Upper lobe of left lung (tissue), 6 donors: Measurements from ENCODE around the gene SNX18. TPM values are rescaled to one million over a fixed set of nuclear protein-coding genes. Genes with fewer than 3 reads are reported as not detected.

Experiments used
- ATAC-seq, 2 donors: fragments of 200-7000 bp; cut with Tn5 transposase; one replicate each; pipeline ENCODE4 v1.9.1; 2022; ENCODE audit warnings: mild to moderate bottlenecking in 2 of 2, moderate library complexity in 2 of 2; ENCODE audit not compliant: low FRiP score in 2 of 2
- DNase-seq, 2 donors: peaks; one replicate each; pipeline ENCODE4 v3.0.0-alpha.2; 2019 to 2020
- H3K27ac ChIP-seq, 4 donors: fragments of 200-600 bp; sonication (generic); one replicate each; pipeline ENCODE4 v1.5.1; 2016 to 2019
- H3K27me3 ChIP-seq, 4 donors: fragments of 200-600 bp; sonication (generic); one replicate each; pipeline ENCODE4 v1.5.1; 2017 to 2019
- H3K36me3 ChIP-seq, 4 donors: fragments of 200-600 bp; sonication (generic); one replicate each; pipeline ENCODE4 v1.5.1; 2016 to 2019
- H3K4me1 ChIP-seq, 4 donors: fragments of 200-600 bp; sonication (generic); one replicate each; pipeline ENCODE4 v1.5.1; 2018 to 2019
- H3K4me3 ChIP-seq, 4 donors: fragments of 200-600 bp; sonication (generic); one replicate each; pipeline ENCODE4 v1.5.1; 2017 to 2019; ENCODE audit warnings: mild to moderate bottlenecking in 2 of 4, moderate library complexity in 1 of 4
- H3K9me3 ChIP-seq, 4 donors: fragments of 200-600 bp; sonication (generic); one replicate each; pipeline ENCODE4 v1.5.1; 2018 to 2019
- CTCF ChIP-seq, 6 experiments: fragments of 450-650 bp in 4 of 6; fragments of 200-600 bp in 2 of 6; sonication (generic) in 2 of 6; IDR thresholded peaks; one replicate each; pipeline ENCODE4 v1.5.1; 2016 to 2019; ENCODE audit warnings: antibody characterized with exemption in 6 of 6
- EP300 ChIP-seq, 4 donors: sonication (generic); formaldehyde crosslinking; IDR thresholded peaks; one replicate each; pipeline ENCODE4 v1.5.1; 2017; ENCODE audit warnings: antibody characterized with exemption in 4 of 4, control low read depth in 2 of 4
- POLR2A ChIP-seq, 4 donors: fragments of 450-650 bp; IDR thresholded peaks; one replicate each; pipeline ENCODE4 v1.5.1; 2016 to 2017; ENCODE audit warnings: antibody characterized with exemption in 4 of 4, mild to moderate bottlenecking in 2 of 4
- POLR2AphosphoS5 ChIP-seq, 2 donors: sonication (generic); formaldehyde crosslinking; IDR thresholded peaks; one replicate each; pipeline ENCODE4 v1.5.1; 2017; ENCODE audit warnings: antibody characterized with exemption in 2 of 2
- WGBS, 2 donors: methylation state at CpG; one replicate each; pipeline ENCODE4 v1.1.5; 2017 to 2018; 5-methylcytosine and 5-hydroxymethylcytosine counted together
- total RNA-seq, 6 donors: library from RNA; depleted of rRNA in 4 of 6; stranded (reverse); fragments of >200 nt in 4 of 6; gene quantifications; one replicate each; pipeline versions ENCODE4 v1.1.0 to v1.2.1, GENCODE V29; 2016 to 2021
- donor health status: DM: no; HTN: no; CAD: no; lungs with moderate emphysema.
- donor health status: DM: no; HTN: yes; CAD: no; lungs with severe emphysema.

Gene SNX18
- total RNA-seq, 6 donors from 2014 or later, result 22.4 to 50.2 (median 43.3) TPM

GRCh38 chr5:54551292-54551691 is 33.7 kb downstream of the SNX18 start:
- TF ChIP-seq CTCF (IDR thresholded peaks at IDR 0.05) (no peak), POLR2AphosphoS5 (IDR thresholded peaks at IDR 0.05) (no peak), POLR2A (IDR thresholded peaks at IDR 0.05) (no peak), EP300 (IDR thresholded peaks at IDR 0.05) (no peak)
- Histone ChIP-seq H3K4me3 (no peak overlapping the region), H3K27me3 (no peaks in the 10 kb centered on the region), H3K36me3 (peaks cover 0 to 12% (median 0%) of the 10 kb centered on the region in 4 donors), H3K27ac (no peak overlapping the region), H3K9me3 (no peaks in the 10 kb centered on the region), H3K4me1 (peaks cover 7 to 11% (median 9%) of the 10 kb centered on the region in 4 donors)
- ATAC-seq (no peak), DNase-seq (no peak)
- WGBS, 2 donors, result 69 to 77% methylated on average over 8 of the region's 8 CpGs

- ATAC-seq (no peak), DNase-seq (no peak)
- TF ChIP-seq POLR2A (IDR thresholded peaks at IDR 0.05) (no peak), EP300 (IDR thresholded peaks at IDR 0.05) (no peak), POLR2AphosphoS5 (IDR thresholded peaks at IDR 0.05) (no peak), CTCF (IDR thresholded peaks at IDR 0.05) (no peak)
- Histone ChIP-seq H3K27me3 (no peaks in the 10 kb centered on the region), H3K27ac (no peak overlapping the region), H3K9me3 (no peaks in the 10 kb centered on the region), H3K4me1 (peaks cover 7 to 11% (median 9%) of the 10 kb centered on the region in 4 donors), H3K4me3 (no peak overlapping the region), H3K36me3 (peaks cover 0 to 12% (median 0%) of the 10 kb centered on the region in 4 donors)
- 96% methylated on average over 11 of the region's 11 CpGs for WGBS, 2 donors
Measured at GRCh38 chr5:54551926-54552325, 34.4 kb downstream of the SNX18 start.

- Histone ChIP-seq H3K36me3 (peaks cover 0 to 10% (median 0%) of the 10 kb centered on the region in 4 donors), H3K4me3 (no peak overlapping the region), H3K9me3 (no peaks in the 10 kb centered on the region), H3K27me3 (no peaks in the 10 kb centered on the region), H3K27ac (no peak overlapping the region), H3K4me1 (peaks cover 7 to 11% (median 8%) of the 10 kb centered on the region in 4 donors)
- DNase-seq (no peak), ATAC-seq (no peak)
- WGBS, 2 donors, result 95 to 98% methylated on average over 7 of the region's 7 CpGs
- TF ChIP-seq POLR2A (IDR thresholded peaks at IDR 0.05), result no peak
Measured at GRCh38 chr5:54552446-54552845, 34.9 kb downstream of the SNX18 start.

- Histone ChIP-seq H3K36me3 (peaks cover 0 to 8% (median 0%) of the 10 kb centered on the region in 4 donors), H3K27me3 (no peaks in the 10 kb centered on the region), H3K27ac (no peak overlapping the region), H3K4me1 (peaks cover 0 to 5% (median 0%) of the 10 kb centered on the region in 4 donors), H3K4me3 (no peak overlapping the region), H3K9me3 (no peaks in the 10 kb centered on the region)
- TF ChIP-seq POLR2A (IDR thresholded peaks at IDR 0.05) (no peak), CTCF (IDR thresholded peaks at IDR 0.05) (no peak), POLR2AphosphoS5 (IDR thresholded peaks at IDR 0.05) (no peak), EP300 (IDR thresholded peaks at IDR 0.05) (no peak)
- ATAC-seq, result no peak
- WGBS, 2 donors, result 88 to 100% methylated on average over 2 to 4 of the region's 4 CpGs
- DNase-seq, result no peak
Measured at GRCh38 chr5:54553659-54554207, 36.2 kb downstream of the SNX18 start.

GRCh38 chr5:54556141-54556540 is 38.6 kb downstream of the SNX18 start:
- H3K9me3 ChIP-seq, result no peaks in the 10 kb centered on the region
- TF ChIP-seq POLR2A (IDR thresholded peaks at IDR 0.05) (no peak), CTCF (IDR thresholded peaks at IDR 0.05) (no peak), EP300 (IDR thresholded peaks at IDR 0.05) (no peak), POLR2AphosphoS5 (IDR thresholded peaks at IDR 0.05) (no peak)
- ATAC-seq (no peak), DNase-seq (no peak)
- H3K36me3 ChIP-seq, result peaks cover 0 to 3% (median 0%) of the 10 kb centered on the region in 4 donors
- peaks cover 0 to 5% (median 0%) of the 10 kb centered on the region in 4 donors for H3K4me1 ChIP-seq
- no peaks in the 10 kb centered on the region for H3K27me3 ChIP-seq
- H3K27ac ChIP-seq, result no peak overlapping the region
- 60 to 74% methylated on average over 3 of the region's 3 CpGs for WGBS, 2 donors
- H3K4me3 ChIP-seq, result no peak overlapping the region
